UCSD-AML1 (cell line): ENCODE measurements around the gene LRRTM4.

Experiments used
- DNase-seq: peaks from one replicate; lab custom pipeline; 2025; ENCODE audit not compliant: unreplicated experiment; lab: John Stamatoyannopoulos, UW

Gene LRRTM4

GRCh38 chr2:77325395-77325794 is 196.8 kb downstream of the LRRTM4 start:
- DNase-seq = no peak

- DNase-seq = no peak
Observed at GRCh38 chr2:77322431-77322830, 199.7 kb downstream of the LRRTM4 start.

GRCh38 chr2:77314721-77315120 is 207.5 kb downstream of the LRRTM4 start:
- DNase-seq = no peak

GRCh38 chr2:77310416-77310815 is 211.8 kb downstream of the LRRTM4 start:
- DNase-seq = no peak

- no peak for DNase-seq
Observed at GRCh38 chr2:77309725-77310124, 212.5 kb downstream of the LRRTM4 start.

- DNase-seq = no peak
Observed at GRCh38 chr2:77301441-77301840, 220.7 kb downstream of the LRRTM4 start.

- DNase-seq = no peak
Observed at GRCh38 chr2:77296791-77297190, 225.4 kb downstream of the LRRTM4 start.

GRCh38 chr2:77294474-77294873 is 227.7 kb downstream of the LRRTM4 start:
- no peak for DNase-seq

- no peak for DNase-seq
Observed at GRCh38 chr2:77284353-77284752, 237.8 kb downstream of the LRRTM4 start.

- no peak for DNase-seq
Observed at GRCh38 chr2:77271262-77271661, 250.9 kb downstream of the LRRTM4 start.

GRCh38 chr2:77270433-77270832 is 251.7 kb downstream of the LRRTM4 start:
- no peak for DNase-seq

- DNase-seq = no peak
Observed at GRCh38 chr2:77268626-77269025, 253.6 kb downstream of the LRRTM4 start.

- no peak for DNase-seq
Observed at GRCh38 chr2:77232909-77233425, 289.2 kb downstream of the LRRTM4 start.

GRCh38 chr2:77228391-77228790 is 293.8 kb downstream of the LRRTM4 start:
- DNase-seq = no peak

GRCh38 chr2:77210725-77211124 is 311.5 kb downstream of the LRRTM4 start:
- no peak for DNase-seq

GRCh38 chr2:77207331-77207730 is 314.8 kb downstream of the LRRTM4 start:
- no peak for DNase-seq

GRCh38 chr2:77201755-77202154 is 320.4 kb downstream of the LRRTM4 start:
- DNase-seq = no peak

GRCh38 chr2:77199411-77199810 is 322.8 kb downstream of the LRRTM4 start:
- DNase-seq = no peak

- no peak for DNase-seq
Observed at GRCh38 chr2:77193858-77194448, 328.2 kb downstream of the LRRTM4 start.

GRCh38 chr2:77192811-77193289 is 329.3 kb downstream of the LRRTM4 start:
- DNase-seq = no peak

- no peak for DNase-seq
Observed at GRCh38 chr2:77191665-77192064, 330.5 kb downstream of the LRRTM4 start.

GRCh38 chr2:77190721-77191346 is 331.3 kb downstream of the LRRTM4 start:
- DNase-seq = no peak

GRCh38 chr2:77185052-77185451 is 337.1 kb downstream of the LRRTM4 start:
- DNase-seq = no peak
